OCI-LY7 (cell line): Measurements from ENCODE around the gene DNAJC1. TPM values are rescaled to one million over a fixed set of nuclear protein-coding genes. Genes with fewer than 3 reads are reported as not detected.

ENCODE experiments used
- BruUV-seq: library from RNA; stranded (reverse); fragments of 400-500 nt; replicated peaks from 2 replicates; lab custom pipeline; 2021; lab: Mats Ljungman, UMichigan
- CTCF ChIA-PET: fragments of 300-600 bp; sonication (Branson Sonifier 250); formaldehyde crosslinking; loops from one replicate; lab custom pipeline; 2022; ENCODE audit warnings: antibody characterized with exemption; ENCODE audit not compliant: unreplicated experiment; lab: Charles Lee
- POLR2A ChIA-PET: fragments of 300-600 bp; sonication (Branson Sonifier 250); formaldehyde crosslinking; loops from one replicate; lab custom pipeline; 2022; ENCODE audit warnings: antibody characterized with exemption; lab: Charles Lee
- DNase-seq: peaks from one replicate; pipeline ENCODE4 v3.0.0-alpha.2; 2015; ENCODE audit warnings: low spot score
- H2AFZ ChIP-seq: fragments of 200-600 bp; sonication (generic), shearing (Covaris generic); 2 replicates; pipeline ENCODE4 v1.6.1; 2014; ENCODE audit warnings: mild to moderate bottlenecking, antibody characterized with exemption, low read length, moderate library complexity
- H3K27ac ChIP-seq: fragments of 200-600 bp; sonication (generic); 2 replicates; pipeline ENCODE4 v1.5.1; 2014; ENCODE audit warnings: mixed run types, low read depth, mild to moderate bottlenecking, moderate library complexity, low read length, inconsistent platforms; ENCODE audit not compliant: poor library complexity, severe bottlenecking
- H3K36me3 ChIP-seq: fragments of 200-600 bp; sonication (generic); 2 replicates; pipeline ENCODE4 v1.6.1; 2014; ENCODE audit warnings: mild to moderate bottlenecking, antibody characterized with exemption, low read length, moderate library complexity, mixed read lengths; ENCODE audit not compliant: insufficient read depth
- H3K4me1 ChIP-seq: fragments of 200-600 bp; sonication (generic); 2 replicates; pipeline ENCODE4 v1.5.1; 2014; ENCODE audit warnings: mild to moderate bottlenecking, low read length; ENCODE audit not compliant: insufficient read depth, poor library complexity, severe bottlenecking
- H3K4me2 ChIP-seq: fragments of 200-600 bp; sonication (generic); 2 replicates; pipeline ENCODE4 v1.6.1; 2014; ENCODE audit warnings: mild to moderate bottlenecking, low read length
- H3K4me3 ChIP-seq: fragments of 200-600 bp; sonication (generic); 2 replicates; pipeline ENCODE4 v1.5.1; 2014; ENCODE audit warnings: mild to moderate bottlenecking, low read depth, low read length; ENCODE audit not compliant: poor library complexity, severe bottlenecking
- H3K79me2 ChIP-seq: fragments of 200-600 bp; sonication (generic); 2 replicates; pipeline ENCODE4 v1.6.1; 2016; ENCODE audit warnings: low read depth, mild to moderate bottlenecking, low read length, moderate library complexity, mixed read lengths; ENCODE audit not compliant: insufficient read depth
- H3K9me2 ChIP-seq: fragments of 200-600 bp; sonication (generic); 2 replicates; pipeline ENCODE4 v1.6.1; 2016; ENCODE audit warnings: mild to moderate bottlenecking, low read length, mixed read lengths; ENCODE audit not compliant: insufficient read depth
- H3K9me3 ChIP-seq: fragments of 200-600 bp; sonication (generic); 2 replicates; pipeline ENCODE4 v1.6.1; 2014; ENCODE audit warnings: mild to moderate bottlenecking, mixed run types, low read length, mixed read lengths
- H4K20me1 ChIP-seq: fragments of 200-600 bp; sonication (generic); 2 replicates; pipeline ENCODE4 v1.6.1; 2014; ENCODE audit warnings: mild to moderate bottlenecking, antibody characterized with exemption, low read length, moderate library complexity, mixed read lengths; ENCODE audit not compliant: insufficient read depth
- EZH2phosphoT487 ChIP-seq: fragments of 200-600 bp; sonication (generic); IDR thresholded peaks from 2 replicates; pipeline ENCODE4 v1.6.1; 2018; ENCODE audit warnings: low read depth, borderline replicate concordance, mild to moderate bottlenecking, mixed run types, antibody characterized with exemption, low read length, moderate library complexity, mixed read lengths
- intact Hi-C: fragments of 100-400 bp; cut with micrococcal nuclease; formaldehyde crosslinking; loops from one replicate; pipeline ENCODE4 v1.10.0; 2022; ENCODE audit not compliant: unreplicated experiment
- total RNA-seq, 2 experiments: library from RNA; depleted of rRNA in 1 of 2; stranded (reverse); fragments of >200 nt in 1 of 2; shearing (Covaris generic) in 1 of 2; gene quantifications; 2 replicates each; pipeline ENCODE4 v1.2.3, GENCODE V29; 2014 to 2022
- TF ChIP-seq, protein P1 (sequence below): fragments of 200-600 bp; sonication (generic); conservative IDR thresholded peaks from 2 replicates; pipeline ENCODE4 v1.5.1; 2014; ENCODE audit warnings: mild to moderate bottlenecking, antibody characterized with exemption, low read length, moderate library complexity, mixed read lengths

DNAJC1 gene
- total RNA-seq, 2 experiments from 2014 or later = 7.1 to 16.9 TPM

- DNase-seq = peak; percentile 29
- peak overlapping the region; percentile 80 for H3K4me3 ChIP-seq
These were observed 846 bp downstream of the DNAJC1 start for GRCh38 chr10:22002591-22003176.

DNA sequence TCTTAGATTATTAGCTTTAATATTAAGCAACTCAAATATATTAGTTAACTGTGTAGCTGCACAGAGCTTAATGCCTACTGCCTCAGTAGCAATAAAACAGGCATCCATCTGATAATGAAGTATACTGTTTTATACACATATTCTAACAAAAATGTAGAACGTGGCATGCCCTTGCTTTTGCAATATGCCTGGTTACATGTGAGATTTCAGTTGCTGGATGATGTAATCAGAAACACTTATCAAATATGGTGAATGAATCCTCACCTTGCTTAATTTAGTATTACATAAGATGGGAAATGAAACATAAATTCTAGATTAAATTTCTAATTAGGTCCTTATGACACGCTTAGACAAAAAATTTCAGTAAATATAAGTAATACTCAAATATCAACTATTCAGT, 8.0 kb downstream of the DNAJC1 start:
- Histone ChIP-seq H3K4me3 (no peak overlapping the region), H3K27ac (no peak overlapping the region), H3K4me1 (no peaks in the 10 kb centered on the region), H3K9me3 (no peaks in the 10 kb centered on the region), H3K4me2 (no peak overlapping the region), H3K9me2 (no peaks in the 10 kb centered on the region), H4K20me1 (peaks cover 3% of the 10 kb centered on the region; the same call in 1 of the 2 replicates), H3K79me2 (no peaks in the 10 kb centered on the region), H2AFZ (no peak overlapping the region), H3K36me3 (no peaks in the 10 kb centered on the region)
- no TSS peak for BruUV-seq
- ChIA-PET POLR2A (no interaction called here), CTCF (no interaction called here)
- TF ChIP-seq, protein P1, sequence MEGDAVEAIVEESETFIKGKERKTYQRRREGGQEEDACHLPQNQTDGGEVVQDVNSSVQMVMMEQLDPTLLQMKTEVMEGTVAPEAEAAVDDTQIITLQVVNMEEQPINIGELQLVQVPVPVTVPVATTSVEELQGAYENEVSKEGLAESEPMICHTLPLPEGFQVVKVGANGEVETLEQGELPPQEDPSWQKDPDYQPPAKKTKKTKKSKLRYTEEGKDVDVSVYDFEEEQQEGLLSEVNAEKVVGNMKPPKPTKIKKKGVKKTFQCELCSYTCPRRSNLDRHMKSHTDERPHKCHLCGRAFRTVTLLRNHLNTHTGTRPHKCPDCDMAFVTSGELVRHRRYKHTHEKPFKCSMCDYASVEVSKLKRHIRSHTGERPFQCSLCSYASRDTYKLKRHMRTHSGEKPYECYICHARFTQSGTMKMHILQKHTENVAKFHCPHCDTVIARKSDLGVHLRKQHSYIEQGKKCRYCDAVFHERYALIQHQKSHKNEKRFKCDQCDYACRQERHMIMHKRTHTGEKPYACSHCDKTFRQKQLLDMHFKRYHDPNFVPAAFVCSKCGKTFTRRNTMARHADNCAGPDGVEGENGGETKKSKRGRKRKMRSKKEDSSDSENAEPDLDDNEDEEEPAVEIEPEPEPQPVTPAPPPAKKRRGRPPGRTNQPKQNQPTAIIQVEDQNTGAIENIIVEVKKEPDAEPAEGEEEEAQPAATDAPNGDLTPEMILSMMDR = no peak
- no peak for TF ChIP-seq EZH2phosphoT487
- DNase-seq = no peak
- intact Hi-C loops = no loop called here

More at GRCh38 chr10:22002591-22003176, 846 bp downstream of the DNAJC1 start:
- BruUV-seq = no TSS peak
- ChIA-PET POLR2A (interaction anchor here (0.8 to 2.0 kb wide), 4 partner anchors 9 to 479 kb away, joined by 3 to 9 read pairs (median 4); no protein-coding TSS in a partner anchor), CTCF (interaction anchor here (0.7 kb wide), 1 partner anchor 258 kb away, joined by 3 read pairs; no protein-coding TSS in a partner anchor)
- peaks cover 4% of the 10 kb centered on the region; the same call in 1 of the 2 replicates for H4K20me1 ChIP-seq
- no peak for TF ChIP-seq EZH2phosphoT487
- TF ChIP-seq, protein P1 = no peak
- H3K79me2 ChIP-seq = no peaks in the 10 kb centered on the region
- H3K27ac ChIP-seq = peak overlapping the region; percentile 40
- H3K36me3 ChIP-seq = no peaks in the 10 kb centered on the region
- peaks cover 26% of the 10 kb centered on the region for H3K4me1 ChIP-seq
- H3K9me3 ChIP-seq = no peaks in the 10 kb centered on the region
- H2AFZ ChIP-seq = peak overlapping the region; percentile 100
- peak overlapping the region; percentile 86 for H3K4me2 ChIP-seq
- intact Hi-C loops = loop anchor here (1.0 to 5.0 kb wide), 4 partner anchors 226 to 1092 kb away; partner anchors contain the start of genes COMMD3 and MSRB2
- H3K9me2 ChIP-seq = no peaks in the 10 kb centered on the region
